ENCODE measurements around the gene VWA7. TPM values are rescaled to one million over a fixed set of nuclear protein-coding genes. Genes with fewer than 3 reads are reported as not detected.
A peak's percentile ranks its signal among the peaks of the same experiment; 100 is the strongest.

VWA7 gene
- total RNA-seq, 1 experiment from 2014 or later, result 2.5 TPM

DNA sequence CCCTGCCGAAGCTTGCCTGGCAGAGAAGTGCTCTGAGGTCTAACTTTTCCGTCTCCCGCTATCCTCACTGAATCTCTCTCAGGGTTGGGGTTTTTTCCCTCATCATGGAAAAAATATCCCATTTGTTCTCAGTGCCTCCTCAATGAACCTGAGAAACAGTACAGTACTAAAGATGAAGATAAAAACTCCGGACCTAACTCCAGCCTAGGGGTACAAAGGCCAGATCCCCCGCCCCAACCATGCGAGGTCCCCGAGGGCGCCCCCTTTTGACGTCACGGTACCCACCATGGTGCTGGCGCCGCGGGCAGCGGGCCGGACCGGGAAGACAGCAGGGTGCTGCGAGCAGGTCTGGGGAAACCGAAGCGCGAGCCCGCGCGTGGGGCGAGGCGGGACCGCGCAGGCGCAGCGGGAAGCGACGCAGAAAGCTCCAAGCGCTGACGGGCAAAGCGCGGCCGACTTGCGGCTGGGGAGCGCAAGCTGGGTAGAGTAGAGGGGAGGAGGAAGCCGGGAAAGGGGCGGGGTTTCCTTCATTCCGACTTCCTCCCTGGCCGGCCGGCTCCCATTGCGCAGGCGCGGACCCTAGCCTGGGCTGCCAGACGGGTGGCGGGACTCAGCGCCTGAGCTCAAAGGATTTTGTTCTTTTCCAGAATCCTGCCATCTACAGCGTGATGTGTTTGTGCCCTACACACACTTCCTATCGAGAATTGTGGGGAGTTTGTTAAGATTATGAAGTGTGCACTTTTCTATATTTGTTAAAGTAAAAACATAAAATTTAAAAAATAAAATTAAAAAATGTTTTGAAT is 29.5 kb upstream of the VWA7 start, which contains the start of gene LSM2:
Gene LSM2, minus strand, starts transcription at position 497 of the 803 bp plus-strand sequence. Its CDS starts 209 bp downstream, at position 288.
- Histone ChIP-seq H3K4ac (ENCODE audit: low read depth, low read length) (no peak within 1 kb of the TSS; the same call in 1 of the 2 replicates), H4K8ac (replicated peaks; ENCODE audit: insufficient read length, low read depth, low read length) (no peak within 1 kb of the TSS), H3K18ac (ENCODE audit: insufficient read length, low read depth, low read length) (peak within 1 kb of the TSS; percentile 99), H3T11ph (ENCODE audit: low read length) (no peak within 1 kb of the TSS), H2AFZ (ENCODE audit: low read length) (no peak within 1 kb of the TSS), H3K9me3 (ENCODE audit: control insufficient read depth, low read depth, low read length) (no peaks in the 10 kb centered on the region), H3K4me1 (ENCODE audit: insufficient read depth, low read length) (no peaks in the 10 kb centered on the region), H4K20me1 (ENCODE audit: control insufficient read depth, insufficient read depth, insufficient read length) (no peaks in the 10 kb centered on the region), H3K23me2 (ENCODE audit: insufficient read length, low read depth, low read length, poor library complexity, severe bottlenecking) (peaks cover 7% of the 10 kb centered on the region), H3K27me3 (ENCODE audit: insufficient read depth, low read length) (no peaks in the 10 kb centered on the region), H4K5ac (ENCODE audit: insufficient read length, low read depth, low read length) (no peak within 1 kb of the TSS), H2BK120ac (ENCODE audit: low read depth, low read length, poor library complexity, severe bottlenecking) (no peak within 1 kb of the TSS), H3K56ac (ENCODE audit: insufficient read length, low read depth, low read length) (no peak within 1 kb of the TSS), H3K9ac (ENCODE audit: extremely low read depth, insufficient read length, low read length) (peak within 1 kb of the TSS; percentile 90), H3K4me2 (ENCODE audit: insufficient read depth, insufficient read length, low read length) (peak within 1 kb of the TSS; percentile 82), H3K23ac (ENCODE audit: insufficient read length, low read depth, low read length) (no peak within 1 kb of the TSS), H3K27ac (ENCODE audit: insufficient read length, low read depth, low read length) (peak within 1 kb of the TSS; percentile 18), H2BK12ac (ENCODE audit: insufficient read length, low read depth, low read length) (no peak within 1 kb of the TSS), H4K91ac (ENCODE audit: insufficient read length, low read depth, low read length) (no peak within 1 kb of the TSS), H3K79me2 (ENCODE audit: insufficient read depth, low read length) (peaks cover 4% of the 10 kb centered on the region; the same call in 1 of the 2 replicates), H3K14ac (ENCODE audit: insufficient read depth, low read length) (peak within 1 kb of the TSS; percentile 99), H2BK5ac (ENCODE audit: insufficient read length, low read length) (no peak within 1 kb of the TSS), H3K79me1 (ENCODE audit: insufficient read depth, low read depth, low read length, poor library complexity, severe bottlenecking) (peaks cover 10% of the 10 kb centered on the region), H2AK5ac (ENCODE audit: insufficient read length, low read length) (no peak within 1 kb of the TSS), H2BK20ac (ENCODE audit: low read depth, low read length, poor library complexity, severe bottlenecking) (no peak within 1 kb of the TSS), H2BK15ac (ENCODE audit: low read depth, low read length) (no peak within 1 kb of the TSS)
- peaks cover 6 to 30% (median 22%) of the 10 kb centered on the region in 3 experiments; a peak in 6 of 7 replicates for H3K36me3 Mint-ChIP-seq (ENCODE audit: insufficient read depth in 1 of 3, low read depth in 3 of 3)
- no peaks in the 10 kb centered on the region for H3K27me3 Mint-ChIP-seq (ENCODE audit: low read depth)
- no peaks in the 10 kb centered on the region for H3K9me3 Mint-ChIP-seq
- H3K4me1 Mint-ChIP-seq, result peaks cover 3 to 11% of the 10 kb centered on the region in 2 experiments; a peak in 3 of 4 replicates
- DNase-seq, result peak; percentile 96
- TF ChIP-seq, protein P1, sequence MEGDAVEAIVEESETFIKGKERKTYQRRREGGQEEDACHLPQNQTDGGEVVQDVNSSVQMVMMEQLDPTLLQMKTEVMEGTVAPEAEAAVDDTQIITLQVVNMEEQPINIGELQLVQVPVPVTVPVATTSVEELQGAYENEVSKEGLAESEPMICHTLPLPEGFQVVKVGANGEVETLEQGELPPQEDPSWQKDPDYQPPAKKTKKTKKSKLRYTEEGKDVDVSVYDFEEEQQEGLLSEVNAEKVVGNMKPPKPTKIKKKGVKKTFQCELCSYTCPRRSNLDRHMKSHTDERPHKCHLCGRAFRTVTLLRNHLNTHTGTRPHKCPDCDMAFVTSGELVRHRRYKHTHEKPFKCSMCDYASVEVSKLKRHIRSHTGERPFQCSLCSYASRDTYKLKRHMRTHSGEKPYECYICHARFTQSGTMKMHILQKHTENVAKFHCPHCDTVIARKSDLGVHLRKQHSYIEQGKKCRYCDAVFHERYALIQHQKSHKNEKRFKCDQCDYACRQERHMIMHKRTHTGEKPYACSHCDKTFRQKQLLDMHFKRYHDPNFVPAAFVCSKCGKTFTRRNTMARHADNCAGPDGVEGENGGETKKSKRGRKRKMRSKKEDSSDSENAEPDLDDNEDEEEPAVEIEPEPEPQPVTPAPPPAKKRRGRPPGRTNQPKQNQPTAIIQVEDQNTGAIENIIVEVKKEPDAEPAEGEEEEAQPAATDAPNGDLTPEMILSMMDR (conservative IDR thresholded peaks at IDR 0.05), result peak; percentile 40; the same call in 2 of the 3 replicates
- peak within 1 kb of the TSS; percentile 97 for H3K4me3 Mint-ChIP-seq
- no CpG with 5 or more reads among the region's 51 CpGs for WGBS (ENCODE audit: extremely low coverage, insufficient read length, low lambda C conversion rate)
- H3K27ac Mint-ChIP-seq, result peak within 1 kb of the TSS; percentile 94 to 98 (median 94)

All from H9 (cell line).